HFFc6 (cell line): ENCODE data around the gene DUSP22. TPM values are rescaled to one million over a fixed set of nuclear protein-coding genes. Genes with fewer than 3 reads are reported as not detected.

Experiments
- DNase-seq: peaks from one replicate; pipeline ENCODE4 v3.0.0-alpha.2; 2018
- H3K27ac Mint-ChIP-seq: 2 replicates; pipeline ENCODE4 v1.8.0; 2020; ENCODE audit warnings: mild to moderate bottlenecking, mixed read lengths
- H3K27me3 Mint-ChIP-seq: 2 replicates; pipeline ENCODE4 v1.8.0; 2021; ENCODE audit warnings: mild to moderate bottlenecking, moderate library complexity, mixed read lengths; ENCODE audit not compliant: insufficient read depth
- H3K36me3 Mint-ChIP-seq: 2 replicates; pipeline ENCODE4 v1.8.0; 2021; ENCODE audit warnings: low read depth, mixed read lengths
- H3K4me1 Mint-ChIP-seq: 2 replicates; pipeline ENCODE4 v1.8.0; 2020; ENCODE audit warnings: low read depth, mixed read lengths
- H3K4me3 Mint-ChIP-seq: 2 replicates; pipeline ENCODE4 v1.8.0; 2020; ENCODE audit warnings: mild to moderate bottlenecking, moderate library complexity, mixed read lengths
- H3K9me3 Mint-ChIP-seq: 2 replicates; pipeline ENCODE4 v1.8.0; 2020; ENCODE audit warnings: mild to moderate bottlenecking, mixed read lengths
- total RNA-seq, 6 experiments: library from RNA; stranded (reverse); fragmentation: NEBNext Ultra II Directional; extraction: Animal tissue kit (Norgen Biotek cat#: 25700); gene quantifications; 2 replicates in 1 of 6; 3 replicates in 5 of 6; pipeline ENCODE4 v1.2.3, GENCODE V29; 2021
- TF ChIP-seq, protein P1 (sequence below): fragments of 200-600 bp; sonication (generic); IDR thresholded peaks from 2 replicates; pipeline ENCODE4 v1.5.0; 2021; ENCODE audit warnings: antibody characterized with exemption, mild to moderate bottlenecking

Gene DUSP22
- total RNA-seq, 6 experiments from 2014 or later, result 6.8 to 11.9 (median 9.2) TPM

GRCh38 chr6:343226-343935, 51.1 kb downstream of the DUSP22 start:
- no peaks in the 10 kb centered on the region for H3K4me1 Mint-ChIP-seq
- H3K4me3 Mint-ChIP-seq, result no peak overlapping the region
- H3K9me3 Mint-ChIP-seq, result no peaks in the 10 kb centered on the region
- peaks cover 1% of the 10 kb centered on the region; the same call in 1 of the 2 replicates for H3K27me3 Mint-ChIP-seq
- TF ChIP-seq, protein P1, sequence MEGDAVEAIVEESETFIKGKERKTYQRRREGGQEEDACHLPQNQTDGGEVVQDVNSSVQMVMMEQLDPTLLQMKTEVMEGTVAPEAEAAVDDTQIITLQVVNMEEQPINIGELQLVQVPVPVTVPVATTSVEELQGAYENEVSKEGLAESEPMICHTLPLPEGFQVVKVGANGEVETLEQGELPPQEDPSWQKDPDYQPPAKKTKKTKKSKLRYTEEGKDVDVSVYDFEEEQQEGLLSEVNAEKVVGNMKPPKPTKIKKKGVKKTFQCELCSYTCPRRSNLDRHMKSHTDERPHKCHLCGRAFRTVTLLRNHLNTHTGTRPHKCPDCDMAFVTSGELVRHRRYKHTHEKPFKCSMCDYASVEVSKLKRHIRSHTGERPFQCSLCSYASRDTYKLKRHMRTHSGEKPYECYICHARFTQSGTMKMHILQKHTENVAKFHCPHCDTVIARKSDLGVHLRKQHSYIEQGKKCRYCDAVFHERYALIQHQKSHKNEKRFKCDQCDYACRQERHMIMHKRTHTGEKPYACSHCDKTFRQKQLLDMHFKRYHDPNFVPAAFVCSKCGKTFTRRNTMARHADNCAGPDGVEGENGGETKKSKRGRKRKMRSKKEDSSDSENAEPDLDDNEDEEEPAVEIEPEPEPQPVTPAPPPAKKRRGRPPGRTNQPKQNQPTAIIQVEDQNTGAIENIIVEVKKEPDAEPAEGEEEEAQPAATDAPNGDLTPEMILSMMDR, result no peak
- no peak for DNase-seq
- no peak overlapping the region for H3K27ac Mint-ChIP-seq
- peaks cover 6% of the 10 kb centered on the region; the same call in 1 of the 2 replicates for H3K36me3 Mint-ChIP-seq

- Mint-ChIP-seq H3K27ac (no peak overlapping the region), H3K36me3 (peaks cover 6% of the 10 kb centered on the region; the same call in 1 of the 2 replicates), H3K4me1 (no peaks in the 10 kb centered on the region), H3K27me3 (peaks cover 1% of the 10 kb centered on the region), H3K4me3 (no peak overlapping the region), H3K9me3 (no peaks in the 10 kb centered on the region)
- TF ChIP-seq, protein P1, result no peak
- DNase-seq, result no peak
Measured at GRCh38 chr6:343960-344815, 51.9 kb downstream of the DUSP22 start.

- no peak overlapping the region for H3K27ac Mint-ChIP-seq
- TF ChIP-seq, protein P1, result no peak
- H3K4me1 Mint-ChIP-seq, result no peaks in the 10 kb centered on the region
- no peaks in the 10 kb centered on the region for H3K9me3 Mint-ChIP-seq
- peaks cover 6% of the 10 kb centered on the region; the same call in 1 of the 2 replicates for H3K36me3 Mint-ChIP-seq
- H3K27me3 Mint-ChIP-seq, result peaks cover 1% of the 10 kb centered on the region
- no peak overlapping the region for H3K4me3 Mint-ChIP-seq
- DNase-seq, result no peak
Measured at GRCh38 chr6:344816-345340, 52.6 kb downstream of the DUSP22 start.

DNA sequence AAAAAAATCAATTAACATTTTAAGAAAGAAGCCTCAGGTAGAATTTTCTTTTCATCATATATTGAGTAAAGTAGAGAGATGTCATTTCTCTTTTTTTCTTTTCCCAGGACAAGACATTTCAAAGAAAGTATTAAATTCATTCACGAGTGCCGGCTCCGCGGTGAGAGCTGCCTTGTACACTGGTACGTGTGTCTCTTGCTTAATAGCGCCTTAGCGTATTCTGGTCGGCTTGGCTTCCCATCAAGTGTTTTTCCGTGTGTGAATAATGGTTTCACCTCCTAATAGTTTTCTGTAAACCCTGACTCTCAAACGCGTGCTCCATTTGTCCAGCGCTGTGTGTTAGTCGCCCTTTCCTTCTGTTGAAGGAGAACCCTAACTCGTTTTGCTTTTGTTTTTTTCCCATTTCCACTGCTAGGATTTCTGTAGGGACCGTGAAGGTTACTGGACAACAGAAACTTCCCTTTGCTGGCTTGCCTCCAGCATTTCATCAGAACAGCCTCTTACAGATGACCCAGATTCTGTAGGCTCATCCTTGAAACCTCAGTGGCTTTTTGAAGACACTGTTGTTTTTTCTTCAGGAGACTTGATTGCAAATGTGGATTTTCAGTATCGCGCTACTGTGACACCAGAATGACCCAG, 53.6 kb downstream of the DUSP22 start:
- Mint-ChIP-seq H3K4me1 (no peaks in the 10 kb centered on the region), H3K4me3 (no peak overlapping the region), H3K9me3 (no peaks in the 10 kb centered on the region; the same call in 1 of the 2 replicates), H3K27ac (no peak overlapping the region), H3K27me3 (peaks cover 1% of the 10 kb centered on the region), H3K36me3 (peaks cover 6% of the 10 kb centered on the region; the same call in 1 of the 2 replicates)
- DNase-seq, result no peak
- TF ChIP-seq, protein P1, result no peak

DNA sequence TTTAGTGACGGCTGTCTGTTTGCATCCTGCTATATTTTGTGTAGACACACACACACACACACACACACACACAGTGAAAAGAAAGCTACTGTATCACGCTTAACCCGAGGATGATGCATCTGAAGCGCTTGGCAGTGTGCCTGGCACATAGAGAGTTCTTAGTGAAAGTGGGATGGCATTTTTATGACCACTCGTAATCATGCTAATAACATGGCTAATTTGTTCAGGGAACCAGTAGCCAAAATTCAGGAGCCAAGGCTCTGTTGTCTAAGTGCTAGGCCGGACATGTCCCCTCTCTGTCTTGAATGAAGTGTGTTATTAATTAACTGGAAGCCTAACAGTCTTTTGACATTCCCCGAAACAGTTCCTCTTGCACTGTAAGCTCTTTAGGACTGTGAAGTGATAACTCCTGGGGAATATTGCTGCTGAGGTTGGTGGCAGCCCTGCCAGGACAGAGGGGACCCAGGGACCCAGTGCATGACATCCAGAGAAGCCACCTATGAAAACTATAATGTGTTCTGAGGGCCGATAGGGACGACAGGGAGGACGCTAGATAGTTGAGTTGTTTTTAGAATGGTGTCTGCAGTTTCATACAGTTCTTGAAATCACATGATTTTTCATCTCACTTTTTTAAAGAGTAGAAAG, 54.2 kb downstream of the DUSP22 start:
- Mint-ChIP-seq H3K36me3 (peaks cover 6% of the 10 kb centered on the region; the same call in 1 of the 2 replicates), H3K27ac (no peak overlapping the region), H3K9me3 (no peaks in the 10 kb centered on the region; the same call in 1 of the 2 replicates), H3K4me3 (no peak overlapping the region), H3K27me3 (peaks cover 3% of the 10 kb centered on the region), H3K4me1 (no peaks in the 10 kb centered on the region)
- TF ChIP-seq, protein P1, result no peak
- DNase-seq, result no peak
